Measurements from ENCODE around the gene OR2F1.

GRCh38 chr7:143914938-143915652 is 39.5 kb upstream of the OR2F1 start:
- TF ChIP-seq, protein P1, sequence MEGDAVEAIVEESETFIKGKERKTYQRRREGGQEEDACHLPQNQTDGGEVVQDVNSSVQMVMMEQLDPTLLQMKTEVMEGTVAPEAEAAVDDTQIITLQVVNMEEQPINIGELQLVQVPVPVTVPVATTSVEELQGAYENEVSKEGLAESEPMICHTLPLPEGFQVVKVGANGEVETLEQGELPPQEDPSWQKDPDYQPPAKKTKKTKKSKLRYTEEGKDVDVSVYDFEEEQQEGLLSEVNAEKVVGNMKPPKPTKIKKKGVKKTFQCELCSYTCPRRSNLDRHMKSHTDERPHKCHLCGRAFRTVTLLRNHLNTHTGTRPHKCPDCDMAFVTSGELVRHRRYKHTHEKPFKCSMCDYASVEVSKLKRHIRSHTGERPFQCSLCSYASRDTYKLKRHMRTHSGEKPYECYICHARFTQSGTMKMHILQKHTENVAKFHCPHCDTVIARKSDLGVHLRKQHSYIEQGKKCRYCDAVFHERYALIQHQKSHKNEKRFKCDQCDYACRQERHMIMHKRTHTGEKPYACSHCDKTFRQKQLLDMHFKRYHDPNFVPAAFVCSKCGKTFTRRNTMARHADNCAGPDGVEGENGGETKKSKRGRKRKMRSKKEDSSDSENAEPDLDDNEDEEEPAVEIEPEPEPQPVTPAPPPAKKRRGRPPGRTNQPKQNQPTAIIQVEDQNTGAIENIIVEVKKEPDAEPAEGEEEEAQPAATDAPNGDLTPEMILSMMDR (IDR thresholded peaks at IDR 0.05; ENCODE audit: insufficient read depth, low read length): no peak
- no peak for TF ChIP-seq POLR2AphosphoS5 (IDR thresholded peaks at IDR 0.05; ENCODE audit: low read depth)
- no peak for TF ChIP-seq SPI1 (IDR thresholded peaks at IDR 0.05; ENCODE audit: borderline replicate concordance, low read depth)
- TF ChIP-seq, protein P2, sequence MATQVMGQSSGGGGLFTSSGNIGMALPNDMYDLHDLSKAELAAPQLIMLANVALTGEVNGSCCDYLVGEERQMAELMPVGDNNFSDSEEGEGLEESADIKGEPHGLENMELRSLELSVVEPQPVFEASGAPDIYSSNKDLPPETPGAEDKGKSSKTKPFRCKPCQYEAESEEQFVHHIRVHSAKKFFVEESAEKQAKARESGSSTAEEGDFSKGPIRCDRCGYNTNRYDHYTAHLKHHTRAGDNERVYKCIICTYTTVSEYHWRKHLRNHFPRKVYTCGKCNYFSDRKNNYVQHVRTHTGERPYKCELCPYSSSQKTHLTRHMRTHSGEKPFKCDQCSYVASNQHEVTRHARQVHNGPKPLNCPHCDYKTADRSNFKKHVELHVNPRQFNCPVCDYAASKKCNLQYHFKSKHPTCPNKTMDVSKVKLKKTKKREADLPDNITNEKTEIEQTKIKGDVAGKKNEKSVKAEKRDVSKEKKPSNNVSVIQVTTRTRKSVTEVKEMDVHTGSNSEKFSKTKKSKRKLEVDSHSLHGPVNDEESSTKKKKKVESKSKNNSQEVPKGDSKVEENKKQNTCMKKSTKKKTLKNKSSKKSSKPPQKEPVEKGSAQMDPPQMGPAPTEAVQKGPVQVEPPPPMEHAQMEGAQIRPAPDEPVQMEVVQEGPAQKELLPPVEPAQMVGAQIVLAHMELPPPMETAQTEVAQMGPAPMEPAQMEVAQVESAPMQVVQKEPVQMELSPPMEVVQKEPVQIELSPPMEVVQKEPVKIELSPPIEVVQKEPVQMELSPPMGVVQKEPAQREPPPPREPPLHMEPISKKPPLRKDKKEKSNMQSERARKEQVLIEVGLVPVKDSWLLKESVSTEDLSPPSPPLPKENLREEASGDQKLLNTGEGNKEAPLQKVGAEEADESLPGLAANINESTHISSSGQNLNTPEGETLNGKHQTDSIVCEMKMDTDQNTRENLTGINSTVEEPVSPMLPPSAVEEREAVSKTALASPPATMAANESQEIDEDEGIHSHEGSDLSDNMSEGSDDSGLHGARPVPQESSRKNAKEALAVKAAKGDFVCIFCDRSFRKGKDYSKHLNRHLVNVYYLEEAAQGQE (IDR thresholded peaks at IDR 0.05; ENCODE audit: insufficient replicate concordance, low read depth): no peak

Data from HL-60 (cell line).